GM23338 (cell line): Measurements from ENCODE around the gene MYOM1. TPM values are rescaled to one million over a fixed set of nuclear protein-coding genes. Genes with fewer than 3 reads are reported as not detected.

Source experiments
- ATAC-seq: fragments of 200-7000 bp; cut with Tn5 transposase; 3 replicates; pipeline ENCODE4 v1.9.1; 2020
- DNase-seq: peaks from one replicate; pipeline ENCODE4 v3.0.0-alpha.2; 2015; ENCODE audit warnings: low spot score
- H2AFZ ChIP-seq: fragments of 200-600 bp; sonication (generic); 2 replicates; pipeline ENCODE4 v1.8.0; 2016; ENCODE audit warnings: antibody characterized with exemption, mild to moderate bottlenecking, moderate library complexity
- H3F3A ChIP-seq: fragments of 200-600 bp; sonication (generic); replicated peaks from 2 replicates; pipeline ENCODE4 v1.8.0; 2017; ENCODE audit warnings: antibody characterized with exemption, mixed run types, low read depth
- H3K27ac ChIP-seq: fragments of 200-600 bp; sonication (generic); 2 replicates; pipeline ENCODE4 v1.6.1; 2016; ENCODE audit warnings: low read depth
- H3K27me3 ChIP-seq: fragments of 200-600 bp; sonication (generic); 2 replicates; pipeline ENCODE4 v1.8.0; 2016; ENCODE audit warnings: mild to moderate bottlenecking, mixed run types, moderate library complexity; ENCODE audit not compliant: insufficient read depth
- H3K36me3 ChIP-seq: fragments of 200-600 bp; sonication (generic); 2 replicates; pipeline ENCODE4 v1.8.0; 2016; ENCODE audit warnings: mild to moderate bottlenecking; ENCODE audit not compliant: insufficient read depth
- H3K4me1 ChIP-seq: fragments of 200-600 bp; sonication (generic); 2 replicates; pipeline ENCODE4 v1.8.0; 2016; ENCODE audit warnings: mild to moderate bottlenecking, moderate library complexity; ENCODE audit not compliant: insufficient read depth
- H3K4me2 ChIP-seq: fragments of 200-600 bp; sonication (generic); 2 replicates; pipeline ENCODE4 v1.7.1; 2017; ENCODE audit warnings: mixed run types
- H3K4me3 ChIP-seq: fragments of 200-600 bp; sonication (generic); 2 replicates; pipeline ENCODE4 v1.6.1; 2016; ENCODE audit warnings: mixed run types
- H3K79me2 ChIP-seq: fragments of 200-600 bp; sonication (generic); replicated peaks from 2 replicates; pipeline ENCODE4 v1.8.0; 2017; ENCODE audit warnings: mild to moderate bottlenecking; ENCODE audit not compliant: insufficient read depth
- H3K9me2 ChIP-seq: fragments of 200-600 bp; sonication (generic); 2 replicates; pipeline ENCODE4 v1.8.0; 2017; ENCODE audit not compliant: insufficient read depth
- H4K20me1 ChIP-seq: fragments of 200-600 bp; sonication (generic); replicated peaks from 2 replicates; pipeline ENCODE4 v1.8.0; 2017; ENCODE audit warnings: mild to moderate bottlenecking; ENCODE audit not compliant: insufficient read depth
- H3K27ac Mint-ChIP-seq: 2 replicates; pipeline ENCODE4 v1.8.0; 2020; ENCODE audit warnings: inconsistent platforms, mild to moderate bottlenecking, moderate library complexity, mixed read lengths
- H3K27me3 Mint-ChIP-seq: 3 replicates; pipeline ENCODE4 v1.8.0; 2022; ENCODE audit warnings: low read depth, mild to moderate bottlenecking, moderate library complexity, mixed read lengths, inconsistent platforms; ENCODE audit not compliant: insufficient read depth, poor library complexity
- H3K36me3 Mint-ChIP-seq: 3 replicates; pipeline ENCODE4 v1.8.0; 2021; ENCODE audit warnings: low read depth, mild to moderate bottlenecking, inconsistent platforms, moderate library complexity, mixed read lengths
- H3K4me1 Mint-ChIP-seq: 3 replicates; pipeline ENCODE4 v1.8.0; 2020; ENCODE audit warnings: mild to moderate bottlenecking, inconsistent platforms, mixed read lengths
- H3K4me3 Mint-ChIP-seq: 3 replicates; pipeline ENCODE4 v1.8.0; 2021; ENCODE audit warnings: moderate library complexity, mild to moderate bottlenecking, inconsistent platforms, mixed read lengths
- H3K9me3 Mint-ChIP-seq: 3 replicates; pipeline ENCODE4 v1.8.0; 2020; ENCODE audit warnings: moderate library complexity, mild to moderate bottlenecking, inconsistent platforms, mixed read lengths
- CREB1 ChIP-seq: fragments of 250-450 bp; sonication (Bioruptor Pico); IDR thresholded peaks from 2 replicates; pipeline ENCODE4 v1.5.0; 2020; ENCODE audit warnings: low read depth, mild to moderate bottlenecking, moderate library complexity
- EZH2phosphoT487 ChIP-seq: fragments of 200-600 bp; sonication (generic); IDR thresholded peaks from one replicate; pipeline ENCODE4 v1.8.1; 2018; ENCODE audit warnings: antibody characterized with exemption; ENCODE audit not compliant: unreplicated experiment
- JUNB ChIP-seq: IDR thresholded peaks from one replicate; pipeline ENCODE4 v1.6.1; 2016; ENCODE audit warnings: antibody characterized with exemption; ENCODE audit not compliant: unreplicated experiment
- NANOG ChIP-seq: IDR thresholded peaks from 2 replicates; pipeline ENCODE4 v1.6.1; 2016; ENCODE audit warnings: antibody characterized with exemption, borderline replicate concordance
- POLR2AphosphoS5 ChIP-seq: IDR thresholded peaks from 2 replicates; pipeline ENCODE4 v1.6.1; 2016; ENCODE audit warnings: antibody characterized with exemption, low read depth
- STAT1 ChIP-seq: IDR thresholded peaks from one replicate; pipeline ENCODE4 v1.6.1; 2016; ENCODE audit warnings: antibody characterized with exemption; ENCODE audit not compliant: unreplicated experiment
- ZNF114 ChIP-seq: fragments of 250-450 bp; sonication (Bioruptor Pico); IDR thresholded peaks from 2 replicates; pipeline ENCODE4 v1.5.0; 2020; ENCODE audit warnings: mild to moderate bottlenecking, moderate library complexity
- ZNF331 ChIP-seq: fragments of 250-450 bp; sonication (Bioruptor Pico); IDR thresholded peaks from 2 replicates; pipeline ENCODE4 v1.5.0; 2020; ENCODE audit warnings: low read depth, mild to moderate bottlenecking, moderate library complexity
- polyA plus RNA-seq: library from polyadenylated mRNA; unstranded; fragments of >200 nt; fragmentation: Nextera tagmentation; extraction: Ambion mirVana; gene quantifications from 2 replicates; pipeline ENCODE4 v1.2.1, GENCODE V29; 2016
- total RNA-seq: library from RNA; depleted of rRNA; stranded (reverse); fragments of >200 nt; shearing (Covaris generic); gene quantifications from 2 replicates; pipeline ENCODE4 v1.2.3, GENCODE V29; 2014
- TF ChIP-seq, protein P1 (sequence below): IDR thresholded peaks from one replicate; pipeline ENCODE4 v1.6.1; 2018; ENCODE audit warnings: antibody characterized with exemption; ENCODE audit not compliant: unreplicated experiment
- TF ChIP-seq, protein P2 (sequence below): IDR thresholded peaks from 2 replicates; pipeline ENCODE4 v1.6.1; 2016; ENCODE audit warnings: antibody characterized with exemption
- TF ChIP-seq, protein P3 (sequence below), 2 experiments: fragments of 200-600 bp in 1 of 2; sonication (generic) in 1 of 2; conservative IDR thresholded peaks; 2 replicates each; pipeline versions ENCODE4 v1.5.1 to v1.6.1; 2016 to 2017; ENCODE audit warnings: antibody characterized with exemption in 2 of 2, low read depth in 2 of 2, mild to moderate bottlenecking in 2 of 2, moderate library complexity in 1 of 2

Gene MYOM1
- total and polyA plus RNA-seq, 2 experiments from 2014 or later: 0.27 to 0.38 TPM

DNA sequence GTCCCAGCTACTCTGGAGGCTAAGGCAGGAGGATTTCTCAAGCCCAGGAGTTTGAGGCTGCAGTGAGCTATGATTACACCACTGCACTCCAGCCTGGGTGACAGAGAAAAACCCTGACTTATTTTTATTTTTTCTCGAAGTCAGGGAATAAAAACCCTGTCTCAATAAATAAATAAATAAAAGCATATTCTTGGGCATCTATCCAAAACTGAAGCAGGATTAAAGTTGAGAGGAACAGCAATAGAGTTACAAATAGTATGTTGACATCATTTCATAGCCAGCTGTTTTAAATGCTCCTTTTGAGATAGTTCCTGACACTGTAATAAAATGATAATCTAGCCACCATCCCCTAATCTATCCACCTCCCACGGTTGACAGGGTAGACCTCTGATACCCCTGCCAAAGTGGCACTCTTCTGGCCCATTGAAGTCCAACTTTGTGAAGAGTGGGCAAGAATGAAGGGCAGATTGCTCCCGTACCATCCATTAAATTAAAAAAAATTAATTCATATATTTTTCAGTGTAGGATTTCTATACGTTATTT is 164.5 kb downstream of the MYOM1 start (continued):
- TF ChIP-seq, protein P1, sequence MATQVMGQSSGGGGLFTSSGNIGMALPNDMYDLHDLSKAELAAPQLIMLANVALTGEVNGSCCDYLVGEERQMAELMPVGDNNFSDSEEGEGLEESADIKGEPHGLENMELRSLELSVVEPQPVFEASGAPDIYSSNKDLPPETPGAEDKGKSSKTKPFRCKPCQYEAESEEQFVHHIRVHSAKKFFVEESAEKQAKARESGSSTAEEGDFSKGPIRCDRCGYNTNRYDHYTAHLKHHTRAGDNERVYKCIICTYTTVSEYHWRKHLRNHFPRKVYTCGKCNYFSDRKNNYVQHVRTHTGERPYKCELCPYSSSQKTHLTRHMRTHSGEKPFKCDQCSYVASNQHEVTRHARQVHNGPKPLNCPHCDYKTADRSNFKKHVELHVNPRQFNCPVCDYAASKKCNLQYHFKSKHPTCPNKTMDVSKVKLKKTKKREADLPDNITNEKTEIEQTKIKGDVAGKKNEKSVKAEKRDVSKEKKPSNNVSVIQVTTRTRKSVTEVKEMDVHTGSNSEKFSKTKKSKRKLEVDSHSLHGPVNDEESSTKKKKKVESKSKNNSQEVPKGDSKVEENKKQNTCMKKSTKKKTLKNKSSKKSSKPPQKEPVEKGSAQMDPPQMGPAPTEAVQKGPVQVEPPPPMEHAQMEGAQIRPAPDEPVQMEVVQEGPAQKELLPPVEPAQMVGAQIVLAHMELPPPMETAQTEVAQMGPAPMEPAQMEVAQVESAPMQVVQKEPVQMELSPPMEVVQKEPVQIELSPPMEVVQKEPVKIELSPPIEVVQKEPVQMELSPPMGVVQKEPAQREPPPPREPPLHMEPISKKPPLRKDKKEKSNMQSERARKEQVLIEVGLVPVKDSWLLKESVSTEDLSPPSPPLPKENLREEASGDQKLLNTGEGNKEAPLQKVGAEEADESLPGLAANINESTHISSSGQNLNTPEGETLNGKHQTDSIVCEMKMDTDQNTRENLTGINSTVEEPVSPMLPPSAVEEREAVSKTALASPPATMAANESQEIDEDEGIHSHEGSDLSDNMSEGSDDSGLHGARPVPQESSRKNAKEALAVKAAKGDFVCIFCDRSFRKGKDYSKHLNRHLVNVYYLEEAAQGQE: no peak
- no peak for TF ChIP-seq CREB1
- TF ChIP-seq EZH2phosphoT487: no peak
- no peak for TF ChIP-seq POLR2AphosphoS5

DNA sequence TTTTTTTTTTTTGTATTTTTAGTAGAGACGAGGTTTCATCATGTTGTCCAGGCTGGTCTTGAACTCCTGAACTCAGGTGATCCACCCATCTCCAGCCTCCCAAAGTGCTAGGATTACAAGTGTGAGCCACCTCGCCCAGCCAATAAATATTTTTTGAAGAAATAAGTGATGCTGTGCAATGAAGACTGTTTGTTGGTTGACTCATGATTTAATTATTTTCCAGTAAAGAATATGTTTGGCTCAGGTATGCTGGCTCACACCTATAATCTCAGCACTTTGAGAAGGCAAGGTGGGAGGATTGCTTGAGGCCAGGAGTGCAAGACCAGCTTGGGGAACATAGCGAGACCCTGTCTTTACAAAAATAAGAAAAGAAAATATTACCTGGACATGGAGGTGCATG is 165.0 kb downstream of the MYOM1 start:
- no peaks in the 10 kb centered on the region for H3K9me2 ChIP-seq
- H4K20me1 ChIP-seq: no peaks in the 10 kb centered on the region
- Mint-ChIP-seq H3K4me1 (peaks cover 10% of the 10 kb centered on the region), H3K9me3 (peaks cover 6% of the 10 kb centered on the region; the same call in 2 of the 3 replicates), H3K27ac (no peak overlapping the region), H3K27me3 (peaks cover 1% of the 10 kb centered on the region), H3K4me3 (no peak overlapping the region), H3K36me3 (peaks cover 6% of the 10 kb centered on the region; the same call in 2 of the 3 replicates)
- TF ChIP-seq JUNB (no peak), ZNF331 (no peak)
- no peak for DNase-seq
- no peaks in the 10 kb centered on the region for H3F3A ChIP-seq
- H3K36me3 ChIP-seq: no peaks in the 10 kb centered on the region
- no peak for ATAC-seq
- no peak overlapping the region for H2AFZ ChIP-seq
- H3K4me1 ChIP-seq: peaks cover 9% of the 10 kb centered on the region; the same call in 1 of the 2 replicates
- no peaks in the 10 kb centered on the region for H3K27me3 ChIP-seq
- H3K27ac ChIP-seq: no peak overlapping the region
- no peaks in the 10 kb centered on the region for H3K79me2 ChIP-seq
- no peak overlapping the region for H3K4me3 ChIP-seq
- no peak overlapping the region for H3K4me2 ChIP-seq

DNA sequence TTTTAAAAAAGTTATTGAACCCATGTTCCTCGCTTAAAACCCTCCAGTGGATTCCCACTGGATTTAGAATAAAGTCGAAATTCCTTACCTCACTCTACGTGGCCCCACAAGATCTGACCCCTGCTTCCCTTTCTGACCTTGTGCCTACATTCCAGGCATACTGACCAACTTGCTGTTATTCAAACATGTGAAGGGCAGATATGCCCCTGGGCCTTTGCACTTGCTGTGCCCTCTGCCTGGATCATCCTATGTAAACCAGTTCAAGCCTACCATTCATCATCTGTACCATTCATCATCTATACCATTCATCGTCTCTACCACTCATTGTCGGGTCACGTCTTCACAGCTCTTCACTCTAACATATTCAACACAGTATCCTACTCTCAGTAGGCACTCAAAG is 165.6 kb downstream of the MYOM1 start:
- no peak overlapping the region for H3K4me3 ChIP-seq
- TF ChIP-seq CREB1 (no peak), ZNF114 (no peak), JUNB (no peak), ZNF331 (no peak), EZH2phosphoT487 (no peak), STAT1 (no peak), NANOG (no peak)
- TF ChIP-seq, protein P2, sequence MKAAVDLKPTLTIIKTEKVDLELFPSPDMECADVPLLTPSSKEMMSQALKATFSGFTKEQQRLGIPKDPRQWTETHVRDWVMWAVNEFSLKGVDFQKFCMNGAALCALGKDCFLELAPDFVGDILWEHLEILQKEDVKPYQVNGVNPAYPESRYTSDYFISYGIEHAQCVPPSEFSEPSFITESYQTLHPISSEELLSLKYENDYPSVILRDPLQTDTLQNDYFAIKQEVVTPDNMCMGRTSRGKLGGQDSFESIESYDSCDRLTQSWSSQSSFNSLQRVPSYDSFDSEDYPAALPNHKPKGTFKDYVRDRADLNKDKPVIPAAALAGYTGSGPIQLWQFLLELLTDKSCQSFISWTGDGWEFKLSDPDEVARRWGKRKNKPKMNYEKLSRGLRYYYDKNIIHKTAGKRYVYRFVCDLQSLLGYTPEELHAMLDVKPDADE: no peak
- TF ChIP-seq, protein P3, sequence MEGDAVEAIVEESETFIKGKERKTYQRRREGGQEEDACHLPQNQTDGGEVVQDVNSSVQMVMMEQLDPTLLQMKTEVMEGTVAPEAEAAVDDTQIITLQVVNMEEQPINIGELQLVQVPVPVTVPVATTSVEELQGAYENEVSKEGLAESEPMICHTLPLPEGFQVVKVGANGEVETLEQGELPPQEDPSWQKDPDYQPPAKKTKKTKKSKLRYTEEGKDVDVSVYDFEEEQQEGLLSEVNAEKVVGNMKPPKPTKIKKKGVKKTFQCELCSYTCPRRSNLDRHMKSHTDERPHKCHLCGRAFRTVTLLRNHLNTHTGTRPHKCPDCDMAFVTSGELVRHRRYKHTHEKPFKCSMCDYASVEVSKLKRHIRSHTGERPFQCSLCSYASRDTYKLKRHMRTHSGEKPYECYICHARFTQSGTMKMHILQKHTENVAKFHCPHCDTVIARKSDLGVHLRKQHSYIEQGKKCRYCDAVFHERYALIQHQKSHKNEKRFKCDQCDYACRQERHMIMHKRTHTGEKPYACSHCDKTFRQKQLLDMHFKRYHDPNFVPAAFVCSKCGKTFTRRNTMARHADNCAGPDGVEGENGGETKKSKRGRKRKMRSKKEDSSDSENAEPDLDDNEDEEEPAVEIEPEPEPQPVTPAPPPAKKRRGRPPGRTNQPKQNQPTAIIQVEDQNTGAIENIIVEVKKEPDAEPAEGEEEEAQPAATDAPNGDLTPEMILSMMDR (conservative IDR thresholded peaks at IDR 0.05; ENCODE audit: low read depth in 2 of 2): no peak

More for the DNA sequence above, 165.6 kb downstream of the MYOM1 start:
- no peaks in the 10 kb centered on the region for H4K20me1 ChIP-seq
- H3K27ac Mint-ChIP-seq: no peak overlapping the region
- H3K9me2 ChIP-seq: no peaks in the 10 kb centered on the region
- H3K79me2 ChIP-seq: no peaks in the 10 kb centered on the region
- H3F3A ChIP-seq: no peaks in the 10 kb centered on the region
- peaks cover 7% of the 10 kb centered on the region; the same call in 1 of the 2 replicates for H3K4me1 ChIP-seq
- H3K36me3 ChIP-seq: no peaks in the 10 kb centered on the region
- H3K27me3 Mint-ChIP-seq: peaks cover 1% of the 10 kb centered on the region
- no peak overlapping the region for H3K4me2 ChIP-seq
- peaks cover 6% of the 10 kb centered on the region; the same call in 2 of the 3 replicates for H3K36me3 Mint-ChIP-seq
- ATAC-seq: no peak
- no peaks in the 10 kb centered on the region for H3K27me3 ChIP-seq
- H3K4me3 Mint-ChIP-seq: no peak overlapping the region
- peaks cover 6% of the 10 kb centered on the region; the same call in 2 of the 3 replicates for H3K9me3 Mint-ChIP-seq
- H3K4me1 Mint-ChIP-seq: peaks cover 10% of the 10 kb centered on the region
- no peak for DNase-seq
- H2AFZ ChIP-seq: no peak overlapping the region
- H3K27ac ChIP-seq: no peak overlapping the region
